Nephron (organoid): ENCODE data around the gene THRA.
A peak's percentile ranks its signal among the peaks of the same experiment; 100 is the strongest.

Experiments used
- H3K27ac Mint-ChIP-seq, 3 experiments: 2 replicates each; pipeline ENCODE4 v1.8.0; 2020; ENCODE audit warnings: mixed read lengths in 3 of 3, mild to moderate bottlenecking in 2 of 3, moderate library complexity in 1 of 3
- H3K27me3 Mint-ChIP-seq: 2 replicates; pipeline ENCODE4 v1.8.0; 2021; ENCODE audit warnings: low read depth, mild to moderate bottlenecking, moderate library complexity, mixed read lengths
- H3K36me3 Mint-ChIP-seq: 2 replicates; pipeline ENCODE4 v1.8.0; 2020; ENCODE audit warnings: low read depth, mixed read lengths
- H3K4me1 Mint-ChIP-seq: 2 replicates; pipeline ENCODE4 v1.8.0; 2020; ENCODE audit warnings: mixed read lengths
- H3K4me3 Mint-ChIP-seq, 3 experiments: 2 replicates each; pipeline ENCODE4 v1.8.0; 2020; ENCODE audit warnings: mild to moderate bottlenecking in 3 of 3, mixed read lengths in 3 of 3, moderate library complexity in 2 of 3
- H3K9me3 Mint-ChIP-seq: 2 replicates; pipeline ENCODE4 v1.8.0; 2020; ENCODE audit warnings: mixed read lengths
- CTCF ChIP-seq, 3 experiments: fragments of 200-600 bp; sonication (generic); IDR thresholded peaks; one replicate each; pipeline ENCODE4 v1.5.0; 2021; ENCODE audit warnings: antibody characterized with exemption in 3 of 3; ENCODE audit not compliant: unreplicated experiment in 3 of 3

The THRA gene

GRCh38 chr17:40069751-40070708, 7.3 kb downstream of the THRA start:
- Mint-ChIP-seq H3K4me1 (peaks cover 81% of the 10 kb centered on the region), H3K36me3 (no peaks in the 10 kb centered on the region), H3K4me3 (peak overlapping the region; percentile 77 to 85 (median 79)), H3K9me3 (no peaks in the 10 kb centered on the region), H3K27me3 (no peaks in the 10 kb centered on the region), H3K27ac (peak overlapping the region; percentile 92 to 99 (median 99))
- peak in 2 of 3 experiments; percentile 28 to 31 for TF ChIP-seq CTCF (IDR thresholded peaks at IDR 0.05; ENCODE audit: unreplicated experiment in 3 of 3)

- TF ChIP-seq CTCF (IDR thresholded peaks at IDR 0.05; ENCODE audit: unreplicated experiment in 3 of 3) = no peak
- H3K27me3 Mint-ChIP-seq = no peaks in the 10 kb centered on the region
- peak overlapping the region; percentile 92 to 95 (median 94) for H3K27ac Mint-ChIP-seq
- H3K4me3 Mint-ChIP-seq = peak overlapping the region; percentile 54 to 65 (median 62)
- H3K9me3 Mint-ChIP-seq = no peaks in the 10 kb centered on the region
- H3K36me3 Mint-ChIP-seq = peaks cover 3% of the 10 kb centered on the region
- peaks cover 83% of the 10 kb centered on the region for H3K4me1 Mint-ChIP-seq
Measured at GRCh38 chr17:40070709-40071312, 8.0 kb downstream of the THRA start.

GRCh38 chr17:40071313-40072039, 8.7 kb downstream of the THRA start:
- Mint-ChIP-seq H3K36me3 (peaks cover 6% of the 10 kb centered on the region), H3K9me3 (no peaks in the 10 kb centered on the region), H3K4me3 (peak overlapping the region; percentile 37 to 62 (median 54)), H3K4me1 (peaks cover 85% of the 10 kb centered on the region), H3K27me3 (no peaks in the 10 kb centered on the region), H3K27ac (peak overlapping the region; percentile 92 to 95 (median 94))
- no peak for TF ChIP-seq CTCF (IDR thresholded peaks at IDR 0.05; ENCODE audit: unreplicated experiment in 3 of 3)

GRCh38 chr17:40072040-40072734, 9.4 kb downstream of the THRA start:
- Mint-ChIP-seq H3K27me3 (no peaks in the 10 kb centered on the region), H3K4me1 (peaks cover 79% of the 10 kb centered on the region), H3K36me3 (peaks cover 10% of the 10 kb centered on the region), H3K9me3 (no peaks in the 10 kb centered on the region), H3K27ac (peak overlapping the region; percentile 86 to 95 (median 92)), H3K4me3 (no peak overlapping the region)
- TF ChIP-seq CTCF (IDR thresholded peaks at IDR 0.05; ENCODE audit: unreplicated experiment in 3 of 3) = no peak

- peaks cover 75% of the 10 kb centered on the region for H3K4me1 Mint-ChIP-seq
- peak overlapping the region; percentile 70 to 92 (median 86) for H3K27ac Mint-ChIP-seq
- no peaks in the 10 kb centered on the region for H3K27me3 Mint-ChIP-seq
- H3K4me3 Mint-ChIP-seq = peak overlapping the region in 2 of 3 experiments; percentile 12 to 43
- no peak for TF ChIP-seq CTCF (IDR thresholded peaks at IDR 0.05; ENCODE audit: unreplicated experiment in 3 of 3)
- H3K9me3 Mint-ChIP-seq = no peaks in the 10 kb centered on the region
- H3K36me3 Mint-ChIP-seq = peaks cover 14% of the 10 kb centered on the region
Measured at GRCh38 chr17:40072735-40073346, 10.1 kb downstream of the THRA start.
